Measurements from ENCODE around the gene TNPO1.

The TNPO1 gene

GRCh38 chr5:72889324-72889723, 72.9 kb downstream of the TNPO1 start:
- Histone ChIP-seq H3K27me3 (ENCODE audit: insufficient read depth, low read length) (no peaks in the 10 kb centered on the region), H3F3A (ENCODE audit: insufficient read depth, low read length) (no peaks in the 10 kb centered on the region), H3K36me3 (ENCODE audit: insufficient read depth, low read length) (peaks cover 97% of the 10 kb centered on the region), H4K20me1 (ENCODE audit: insufficient read depth, low read length) (0 out of 2 replicates have a peak, but pooled peaks cover 2% of the 10 kb centered on the region), H3K9me3 (ENCODE audit: low read length) (no peaks in the 10 kb centered on the region), H2AFZ (ENCODE audit: low read length) (no peak overlapping the region), H3K27ac (ENCODE audit: low read depth, low read length, poor library complexity, severe bottlenecking) (no peak overlapping the region), H3K4me1 (ENCODE audit: insufficient read depth, low read length, severe bottlenecking) (no peaks in the 10 kb centered on the region), H3K4me2 (ENCODE audit: low read length) (no peak overlapping the region), H3K4me3 (ENCODE audit: low read depth, low read length, poor library complexity, severe bottlenecking) (no peak overlapping the region), H3K9me2 (ENCODE audit: low read depth, low read length) (no peaks in the 10 kb centered on the region), H3K9ac (ENCODE audit: low read length) (no peak overlapping the region), H3K79me2 (ENCODE audit: insufficient read depth, low read length) (no peaks in the 10 kb centered on the region)
- TF ChIP-seq CTCF (IDR thresholded peaks at IDR 0.05; ENCODE audit: low read length) (no peak), EZH2 (IDR thresholded peaks at IDR 0.05; ENCODE audit: borderline replicate concordance, low read length) (no peak)

GRCh38 chr5:72892846-72893245, 76.4 kb downstream of the TNPO1 start:
- Histone ChIP-seq H2AFZ (ENCODE audit: low read length) (no peak overlapping the region), H3K36me3 (ENCODE audit: insufficient read depth, low read length) (peaks cover 96% of the 10 kb centered on the region), H3K27ac (ENCODE audit: low read depth, low read length, poor library complexity, severe bottlenecking) (no peak overlapping the region), H3K4me2 (ENCODE audit: low read length) (no peak overlapping the region), H4K20me1 (ENCODE audit: insufficient read depth, low read length) (no peaks in the 10 kb centered on the region), H3K9ac (ENCODE audit: low read length) (no peak overlapping the region), H3K4me3 (ENCODE audit: low read depth, low read length, poor library complexity, severe bottlenecking) (no peak overlapping the region), H3K27me3 (ENCODE audit: insufficient read depth, low read length) (no peaks in the 10 kb centered on the region), H3K4me1 (ENCODE audit: insufficient read depth, low read length, severe bottlenecking) (no peaks in the 10 kb centered on the region), H3K9me2 (ENCODE audit: low read depth, low read length) (no peaks in the 10 kb centered on the region), H3K79me2 (ENCODE audit: insufficient read depth, low read length) (no peaks in the 10 kb centered on the region), H3F3A (ENCODE audit: insufficient read depth, low read length) (no peaks in the 10 kb centered on the region), H3K9me3 (ENCODE audit: low read length) (no peaks in the 10 kb centered on the region)
- TF ChIP-seq CTCF (IDR thresholded peaks at IDR 0.05; ENCODE audit: low read length) (no peak), EZH2 (IDR thresholded peaks at IDR 0.05; ENCODE audit: borderline replicate concordance, low read length) (no peak)

- no peaks in the 10 kb centered on the region for H3F3A ChIP-seq (ENCODE audit: insufficient read depth, low read length)
Observed at GRCh38 chr5:72895758-72896157, 79.3 kb downstream of the TNPO1 start.

More at GRCh38 chr5:72895758-72896157, 79.3 kb downstream of the TNPO1 start:
- H3K9ac ChIP-seq (ENCODE audit: low read length), result no peak overlapping the region
- H3K4me3 ChIP-seq (ENCODE audit: low read depth, low read length, poor library complexity, severe bottlenecking), result no peak overlapping the region
- no peak overlapping the region for H3K27ac ChIP-seq (ENCODE audit: low read depth, low read length, poor library complexity, severe bottlenecking)
- H3K27me3 ChIP-seq (ENCODE audit: insufficient read depth, low read length), result no peaks in the 10 kb centered on the region
- H2AFZ ChIP-seq (ENCODE audit: low read length), result no peak overlapping the region
- TF ChIP-seq CTCF (IDR thresholded peaks at IDR 0.05; ENCODE audit: low read length), result no peak
- no peaks in the 10 kb centered on the region for H4K20me1 ChIP-seq (ENCODE audit: insufficient read depth, low read length)
- H3K36me3 ChIP-seq (ENCODE audit: insufficient read depth, low read length), result peaks cover 96% of the 10 kb centered on the region
- H3K79me2 ChIP-seq (ENCODE audit: insufficient read depth, low read length), result no peaks in the 10 kb centered on the region
- H3K4me1 ChIP-seq (ENCODE audit: insufficient read depth, low read length, severe bottlenecking), result no peaks in the 10 kb centered on the region
- H3K4me2 ChIP-seq (ENCODE audit: low read length), result no peak overlapping the region
- H3K9me3 ChIP-seq (ENCODE audit: low read length), result no peaks in the 10 kb centered on the region
- H3K9me2 ChIP-seq (ENCODE audit: low read depth, low read length), result no peaks in the 10 kb centered on the region

All from OCI-LY1 (cell line).